Measurements from ENCODE around the gene HOMER3. TPM values are rescaled to one million over a fixed set of nuclear protein-coding genes. Genes with fewer than 3 reads are reported as not detected.

The HOMER3 gene
- total and polyA plus RNA-seq, 2 of the 13 experiments (the other 11 are each of a cell fraction or from before 2014, with no cell fraction given) = 21.3 to 27.3 TPM

- TF ChIP-seq ZFP91 (CRISPR knock-in tag; IDR thresholded peaks at IDR 0.05; ENCODE audit: borderline replicate concordance) (0 out of 2 replicates have a peak, but pooled peaks have one; percentile 46), ZNF687 (CRISPR knock-in tag; IDR thresholded peaks at IDR 0.05) (0 out of 2 replicates have a peak, but pooled peaks have one; percentile 5), RAD21 (CRISPR knock-in tag; IDR thresholded peaks at IDR 0.05) (0 out of 2 replicates have a peak, but pooled peaks have one; percentile 30), ZNF574 (CRISPR knock-in tag; IDR thresholded peaks at IDR 0.05) (0 out of 2 replicates have a peak, but pooled peaks have one; percentile 16), MED1 (CRISPR knock-in tag; IDR thresholded peaks at IDR 0.05) (peak; percentile 16; the same call in 1 of the 2 replicates), ZNF513 (CRISPR knock-in tag; conservative IDR thresholded peaks at IDR 0.05) (no peak), STAG1 (CRISPR knock-in tag; IDR thresholded peaks at IDR 0.05) (peak; percentile 74), ZFX (CRISPR knock-in tag; IDR thresholded peaks at IDR 0.05; ENCODE audit: low read depth) (peak; percentile 36; the same call in 1 of the 2 replicates), HOXA9 (CRISPR knock-in tag; IDR thresholded peaks at IDR 0.05; ENCODE audit: borderline replicate concordance) (no peak), KLF12 (CRISPR knock-in tag; IDR thresholded peaks at IDR 0.05; ENCODE audit: borderline replicate concordance) (no peak), HOXA3 (CRISPR knock-in tag; IDR thresholded peaks at IDR 0.05) (0 out of 2 replicates have a peak, but pooled peaks have one; percentile 22), ZNF121 (CRISPR knock-in tag; IDR thresholded peaks at IDR 0.05) (peak; percentile 41; the same call in 1 of the 2 replicates), PHF8 (CRISPR knock-in tag; IDR thresholded peaks at IDR 0.05) (no peak)
Measured at GRCh38 chr19:18915639-18916038, 25.4 kb downstream of the HOMER3 start (continued).
